ENCODE measurements around the gene VAPB. TPM values are rescaled to one million over a fixed set of nuclear protein-coding genes. Genes with fewer than 3 reads are reported as not detected.

VAPB gene
- total RNA-seq, 1 donor from 2014 or later = 13.0 TPM

GRCh38 chr20:58471193-58472164, 82.5 kb downstream of the VAPB start:
- no peak for TF ChIP-seq CTCF (conservative IDR thresholded peaks at IDR 0.05; ENCODE audit: low read depth, low read length)
- no peak for DNase-seq (ENCODE audit: low read depth)
- H3K4me3 ChIP-seq (ENCODE audit: low read depth, low read length) = no peak overlapping the region

- no peak for DNase-seq (ENCODE audit: low read depth)
- H3K4me3 ChIP-seq (ENCODE audit: low read depth, low read length) = no peak overlapping the region
- TF ChIP-seq CTCF (conservative IDR thresholded peaks at IDR 0.05; ENCODE audit: low read depth, low read length) = no peak
Observed at GRCh38 chr20:58472273-58473018, 83.4 kb downstream of the VAPB start.

GRCh38 chr20:58473453-58474425, 84.7 kb downstream of the VAPB start:
- TF ChIP-seq CTCF (conservative IDR thresholded peaks at IDR 0.05; ENCODE audit: low read depth, low read length) = no peak
- H3K4me3 ChIP-seq (ENCODE audit: low read depth, low read length) = no peak overlapping the region
- DNase-seq (ENCODE audit: low read depth) = no peak

GRCh38 chr20:58475466-58475865, 86.4 kb downstream of the VAPB start:
- H3K4me3 ChIP-seq (ENCODE audit: low read depth, low read length) = no peak overlapping the region
- no peak for TF ChIP-seq CTCF (conservative IDR thresholded peaks at IDR 0.05; ENCODE audit: low read depth, low read length)
- DNase-seq (ENCODE audit: low read depth) = no peak

GRCh38 chr20:58478141-58478805, 89.2 kb downstream of the VAPB start:
- H3K4me3 ChIP-seq (ENCODE audit: low read depth, low read length) = no peak overlapping the region
- no peak for TF ChIP-seq CTCF (conservative IDR thresholded peaks at IDR 0.05; ENCODE audit: low read depth, low read length)
- no peak for DNase-seq (ENCODE audit: low read depth)

Data from epithelial cell of proximal tubule (primary cell).